ENCODE results near the gene MYF5. TPM values are rescaled to one million over a fixed set of nuclear protein-coding genes. Genes with fewer than 3 reads are reported as not detected.

The MYF5 gene
- total and polyA plus RNA-seq, 2 of the 13 experiments (the other 11 are each of a cell fraction or from before 2014, with no cell fraction given), result not detected

DNA sequence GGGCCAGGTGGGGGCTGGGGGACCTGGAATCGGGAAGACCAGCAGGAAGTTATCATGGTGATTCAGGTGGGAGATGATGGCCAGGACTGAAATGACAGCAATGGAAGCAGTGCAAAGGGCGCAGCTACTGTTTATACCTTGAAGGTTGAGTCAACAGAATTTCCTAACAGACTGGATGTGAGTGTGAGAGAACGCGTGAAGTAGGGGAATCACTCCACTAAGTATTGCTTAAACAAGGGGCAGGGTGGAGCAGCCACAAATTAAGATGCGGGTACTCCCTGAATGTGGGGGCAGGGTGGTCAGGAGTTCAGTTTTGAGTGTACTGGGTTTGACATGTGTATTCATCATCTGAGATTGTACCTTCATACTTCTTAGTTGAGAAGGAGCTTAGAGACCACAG is 45.1 kb downstream of the MYF5 start (continued):
- TF ChIP-seq, protein P1, sequence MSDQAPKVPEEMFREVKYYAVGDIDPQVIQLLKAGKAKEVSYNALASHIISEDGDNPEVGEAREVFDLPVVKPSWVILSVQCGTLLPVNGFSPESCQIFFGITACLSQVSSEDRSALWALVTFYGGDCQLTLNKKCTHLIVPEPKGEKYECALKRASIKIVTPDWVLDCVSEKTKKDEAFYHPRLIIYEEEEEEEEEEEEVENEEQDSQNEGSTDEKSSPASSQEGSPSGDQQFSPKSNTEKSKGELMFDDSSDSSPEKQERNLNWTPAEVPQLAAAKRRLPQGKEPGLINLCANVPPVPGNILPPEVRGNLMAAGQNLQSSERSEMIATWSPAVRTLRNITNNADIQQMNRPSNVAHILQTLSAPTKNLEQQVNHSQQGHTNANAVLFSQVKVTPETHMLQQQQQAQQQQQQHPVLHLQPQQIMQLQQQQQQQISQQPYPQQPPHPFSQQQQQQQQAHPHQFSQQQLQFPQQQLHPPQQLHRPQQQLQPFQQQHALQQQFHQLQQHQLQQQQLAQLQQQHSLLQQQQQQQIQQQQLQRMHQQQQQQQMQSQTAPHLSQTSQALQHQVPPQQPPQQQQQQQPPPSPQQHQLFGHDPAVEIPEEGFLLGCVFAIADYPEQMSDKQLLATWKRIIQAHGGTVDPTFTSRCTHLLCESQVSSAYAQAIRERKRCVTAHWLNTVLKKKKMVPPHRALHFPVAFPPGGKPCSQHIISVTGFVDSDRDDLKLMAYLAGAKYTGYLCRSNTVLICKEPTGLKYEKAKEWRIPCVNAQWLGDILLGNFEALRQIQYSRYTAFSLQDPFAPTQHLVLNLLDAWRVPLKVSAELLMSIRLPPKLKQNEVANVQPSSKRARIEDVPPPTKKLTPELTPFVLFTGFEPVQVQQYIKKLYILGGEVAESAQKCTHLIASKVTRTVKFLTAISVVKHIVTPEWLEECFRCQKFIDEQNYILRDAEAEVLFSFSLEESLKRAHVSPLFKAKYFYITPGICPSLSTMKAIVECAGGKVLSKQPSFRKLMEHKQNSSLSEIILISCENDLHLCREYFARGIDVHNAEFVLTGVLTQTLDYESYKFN (CRISPR knock-in tag; conservative IDR thresholded peaks at IDR 0.05), result peak; percentile 33; the same call in 1 of the 2 replicates
- TF ChIP-seq TBX3 (IDR thresholded peaks at IDR 0.05; ENCODE audit: borderline replicate concordance) (peak; percentile 89; the same call in 1 of the 2 replicates), ZMYM4 (CRISPR knock-in tag; IDR thresholded peaks at IDR 0.05) (peak; percentile 47), HMG20A (CRISPR knock-in tag; IDR thresholded peaks at IDR 0.05; ENCODE audit: borderline replicate concordance) (peak; percentile 53; the same call in 1 of the 2 replicates), HDAC2 (CRISPR knock-in tag; IDR thresholded peaks at IDR 0.05) (0 out of 2 replicates have a peak, but pooled peaks have one; percentile 33), FOXJ3 (CRISPR knock-in tag; IDR thresholded peaks at IDR 0.05; ENCODE audit: borderline replicate concordance) (peak; percentile 52; the same call in 1 of the 2 replicates), PPARG (CRISPR knock-in tag; conservative IDR thresholded peaks at IDR 0.05) (0 out of 2 replicates have a peak, but pooled peaks have one; percentile 36), NR2F6 (IDR thresholded peaks at IDR 0.05) (0 out of 2 replicates have a peak, but pooled peaks have one; percentile 21), NR2F6 (CRISPR knock-in tag; IDR thresholded peaks at IDR 0.05) (no peak), ZNF143 (CRISPR knock-in tag; IDR thresholded peaks at IDR 0.05) (no peak), RARA (CRISPR knock-in tag; IDR thresholded peaks at IDR 0.05) (peak; percentile 56), ISX (CRISPR knock-in tag; conservative IDR thresholded peaks at IDR 0.05) (no peak)
- TF ChIP-seq, protein P2, sequence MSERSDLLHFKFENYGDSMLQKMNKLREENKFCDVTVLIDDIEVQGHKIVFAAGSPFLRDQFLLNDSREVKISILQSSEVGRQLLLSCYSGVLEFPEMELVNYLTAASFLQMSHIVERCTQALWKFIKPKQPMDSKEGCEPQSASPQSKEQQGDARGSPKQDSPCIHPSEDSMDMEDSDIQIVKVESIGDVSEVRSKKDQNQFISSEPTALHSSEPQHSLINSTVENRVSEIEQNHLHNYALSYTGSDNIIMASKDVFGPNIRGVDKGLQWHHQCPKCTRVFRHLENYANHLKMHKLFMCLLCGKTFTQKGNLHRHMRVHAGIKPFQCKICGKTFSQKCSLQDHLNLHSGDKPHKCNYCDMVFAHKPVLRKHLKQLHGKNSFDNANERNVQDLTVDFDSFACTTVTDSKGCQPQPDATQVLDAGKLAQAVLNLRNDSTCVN (CRISPR knock-in tag; IDR thresholded peaks at IDR 0.05; ENCODE audit: borderline replicate concordance), result no peak
- TF ChIP-seq, protein P3, sequence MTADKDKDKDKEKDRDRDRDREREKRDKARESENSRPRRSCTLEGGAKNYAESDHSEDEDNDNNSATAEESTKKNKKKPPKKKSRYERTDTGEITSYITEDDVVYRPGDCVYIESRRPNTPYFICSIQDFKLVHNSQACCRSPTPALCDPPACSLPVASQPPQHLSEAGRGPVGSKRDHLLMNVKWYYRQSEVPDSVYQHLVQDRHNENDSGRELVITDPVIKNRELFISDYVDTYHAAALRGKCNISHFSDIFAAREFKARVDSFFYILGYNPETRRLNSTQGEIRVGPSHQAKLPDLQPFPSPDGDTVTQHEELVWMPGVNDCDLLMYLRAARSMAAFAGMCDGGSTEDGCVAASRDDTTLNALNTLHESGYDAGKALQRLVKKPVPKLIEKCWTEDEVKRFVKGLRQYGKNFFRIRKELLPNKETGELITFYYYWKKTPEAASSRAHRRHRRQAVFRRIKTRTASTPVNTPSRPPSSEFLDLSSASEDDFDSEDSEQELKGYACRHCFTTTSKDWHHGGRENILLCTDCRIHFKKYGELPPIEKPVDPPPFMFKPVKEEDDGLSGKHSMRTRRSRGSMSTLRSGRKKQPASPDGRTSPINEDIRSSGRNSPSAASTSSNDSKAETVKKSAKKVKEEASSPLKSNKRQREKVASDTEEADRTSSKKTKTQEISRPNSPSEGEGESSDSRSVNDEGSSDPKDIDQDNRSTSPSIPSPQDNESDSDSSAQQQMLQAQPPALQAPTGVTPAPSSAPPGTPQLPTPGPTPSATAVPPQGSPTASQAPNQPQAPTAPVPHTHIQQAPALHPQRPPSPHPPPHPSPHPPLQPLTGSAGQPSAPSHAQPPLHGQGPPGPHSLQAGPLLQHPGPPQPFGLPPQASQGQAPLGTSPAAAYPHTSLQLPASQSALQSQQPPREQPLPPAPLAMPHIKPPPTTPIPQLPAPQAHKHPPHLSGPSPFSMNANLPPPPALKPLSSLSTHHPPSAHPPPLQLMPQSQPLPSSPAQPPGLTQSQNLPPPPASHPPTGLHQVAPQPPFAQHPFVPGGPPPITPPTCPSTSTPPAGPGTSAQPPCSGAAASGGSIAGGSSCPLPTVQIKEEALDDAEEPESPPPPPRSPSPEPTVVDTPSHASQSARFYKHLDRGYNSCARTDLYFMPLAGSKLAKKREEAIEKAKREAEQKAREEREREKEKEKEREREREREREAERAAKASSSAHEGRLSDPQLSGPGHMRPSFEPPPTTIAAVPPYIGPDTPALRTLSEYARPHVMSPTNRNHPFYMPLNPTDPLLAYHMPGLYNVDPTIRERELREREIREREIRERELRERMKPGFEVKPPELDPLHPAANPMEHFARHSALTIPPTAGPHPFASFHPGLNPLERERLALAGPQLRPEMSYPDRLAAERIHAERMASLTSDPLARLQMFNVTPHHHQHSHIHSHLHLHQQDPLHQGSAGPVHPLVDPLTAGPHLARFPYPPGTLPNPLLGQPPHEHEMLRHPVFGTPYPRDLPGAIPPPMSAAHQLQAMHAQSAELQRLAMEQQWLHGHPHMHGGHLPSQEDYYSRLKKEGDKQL (CRISPR knock-in tag; IDR thresholded peaks at IDR 0.05; ENCODE audit: low read depth), result peak; percentile 58; the same call in 1 of the 2 replicates
- TF ChIP-seq, protein P4, sequence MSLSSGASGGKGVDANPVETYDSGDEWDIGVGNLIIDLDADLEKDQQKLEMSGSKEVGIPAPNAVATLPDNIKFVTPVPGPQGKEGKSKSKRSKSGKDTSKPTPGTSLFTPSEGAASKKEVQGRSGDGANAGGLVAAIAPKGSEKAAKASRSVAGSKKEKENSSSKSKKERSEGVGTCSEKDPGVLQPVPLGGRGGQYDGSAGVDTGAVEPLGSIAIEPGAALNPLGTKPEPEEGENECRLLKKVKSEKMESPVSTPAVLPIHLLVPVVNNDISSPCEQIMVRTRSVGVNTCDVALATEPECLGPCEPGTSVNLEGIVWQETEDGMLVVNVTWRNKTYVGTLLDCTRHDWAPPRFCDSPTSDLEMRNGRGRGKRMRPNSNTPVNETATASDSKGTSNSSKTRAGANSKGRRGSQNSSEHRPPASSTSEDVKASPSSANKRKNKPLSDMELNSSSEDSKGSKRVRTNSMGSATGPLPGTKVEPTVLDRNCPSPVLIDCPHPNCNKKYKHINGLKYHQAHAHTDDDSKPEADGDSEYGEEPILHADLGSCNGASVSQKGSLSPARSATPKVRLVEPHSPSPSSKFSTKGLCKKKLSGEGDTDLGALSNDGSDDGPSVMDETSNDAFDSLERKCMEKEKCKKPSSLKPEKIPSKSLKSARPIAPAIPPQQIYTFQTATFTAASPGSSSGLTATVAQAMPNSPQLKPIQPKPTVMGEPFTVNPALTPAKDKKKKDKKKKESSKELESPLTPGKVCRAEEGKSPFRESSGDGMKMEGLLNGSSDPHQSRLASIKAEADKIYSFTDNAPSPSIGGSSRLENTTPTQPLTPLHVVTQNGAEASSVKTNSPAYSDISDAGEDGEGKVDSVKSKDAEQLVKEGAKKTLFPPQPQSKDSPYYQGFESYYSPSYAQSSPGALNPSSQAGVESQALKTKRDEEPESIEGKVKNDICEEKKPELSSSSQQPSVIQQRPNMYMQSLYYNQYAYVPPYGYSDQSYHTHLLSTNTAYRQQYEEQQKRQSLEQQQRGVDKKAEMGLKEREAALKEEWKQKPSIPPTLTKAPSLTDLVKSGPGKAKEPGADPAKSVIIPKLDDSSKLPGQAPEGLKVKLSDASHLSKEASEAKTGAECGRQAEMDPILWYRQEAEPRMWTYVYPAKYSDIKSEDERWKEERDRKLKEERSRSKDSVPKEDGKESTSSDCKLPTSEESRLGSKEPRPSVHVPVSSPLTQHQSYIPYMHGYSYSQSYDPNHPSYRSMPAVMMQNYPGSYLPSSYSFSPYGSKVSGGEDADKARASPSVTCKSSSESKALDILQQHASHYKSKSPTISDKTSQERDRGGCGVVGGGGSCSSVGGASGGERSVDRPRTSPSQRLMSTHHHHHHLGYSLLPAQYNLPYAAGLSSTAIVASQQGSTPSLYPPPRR (CRISPR knock-in tag; IDR thresholded peaks at IDR 0.05; ENCODE audit: borderline replicate concordance), result peak; percentile 81
